Glomerular visceral epithelial cell (primary cell): ENCODE measurements around the gene KIF3B.
"Not testable (repeated sequence)": the region's sequence is repeated elsewhere in the genome, so short reads cannot be mapped to it uniquely, and the experiment has no call there.

Experiments
- DNase-seq: peaks from one replicate; pipeline ENCODE4 v3.0.0-alpha.2; 2016; ENCODE audit errors: extremely low spot score

Gene KIF3B

GRCh38 chr20:32357375-32357868, 80.0 kb downstream of the KIF3B start:
- peak; percentile 65 for DNase-seq

GRCh38 chr20:32357869-32358631, 80.6 kb downstream of the KIF3B start, which contains the start of gene ASXL1:
Gene ASXL1, plus strand, starts transcription at chr20:32358331. Its CDS starts 445 bp downstream, at chr20:32358776.
- peak; percentile 99 for DNase-seq

GRCh38 chr20:32358632-32358882, 81.1 kb downstream of the KIF3B start:
- no peak for DNase-seq

GRCh38 chr20:32358883-32359632, 81.6 kb downstream of the KIF3B start:
- DNase-seq, result peak; percentile 78

- no peak for DNase-seq
These were observed 82.3 kb downstream of the KIF3B start for GRCh38 chr20:32359633-32360332.

- no peak for DNase-seq
These were observed 82.8 kb downstream of the KIF3B start for GRCh38 chr20:32360333-32360634.

- no peak for DNase-seq
These were observed 85.5 kb downstream of the KIF3B start for GRCh38 chr20:32362901-32363364.

- no peak for DNase-seq
These were observed 86.0 kb downstream of the KIF3B start for GRCh38 chr20:32363492-32363891.

- DNase-seq, result no peak
These were observed 87.2 kb downstream of the KIF3B start for GRCh38 chr20:32364554-32365208.

GRCh38 chr20:32365564-32365963, 88.1 kb downstream of the KIF3B start:
- DNase-seq, result no peak

GRCh38 chr20:32366380-32366779, 88.9 kb downstream of the KIF3B start:
- no peak for DNase-seq

GRCh38 chr20:32368323-32368722, 90.9 kb downstream of the KIF3B start:
- DNase-seq, result no peak

- peak; percentile 80 for DNase-seq
These were observed 91.5 kb downstream of the KIF3B start for GRCh38 chr20:32368925-32369324.

GRCh38 chr20:32370897-32371296, 93.4 kb downstream of the KIF3B start:
- DNase-seq, result no peak

GRCh38 chr20:32378461-32378860, 101.0 kb downstream of the KIF3B start:
- DNase-seq, result no peak

GRCh38 chr20:32380037-32380436, 102.6 kb downstream of the KIF3B start:
- not testable (repeated sequence) for DNase-seq

GRCh38 chr20:32380745-32381144, 103.3 kb downstream of the KIF3B start:
- DNase-seq, result no peak

GRCh38 chr20:32382102-32382950, 104.9 kb downstream of the KIF3B start:
- DNase-seq, result no peak

GRCh38 chr20:32383441-32383840, 106.0 kb downstream of the KIF3B start:
- not testable (repeated sequence) for DNase-seq
